Measurements from ENCODE around the gene ADNP.

DNA sequence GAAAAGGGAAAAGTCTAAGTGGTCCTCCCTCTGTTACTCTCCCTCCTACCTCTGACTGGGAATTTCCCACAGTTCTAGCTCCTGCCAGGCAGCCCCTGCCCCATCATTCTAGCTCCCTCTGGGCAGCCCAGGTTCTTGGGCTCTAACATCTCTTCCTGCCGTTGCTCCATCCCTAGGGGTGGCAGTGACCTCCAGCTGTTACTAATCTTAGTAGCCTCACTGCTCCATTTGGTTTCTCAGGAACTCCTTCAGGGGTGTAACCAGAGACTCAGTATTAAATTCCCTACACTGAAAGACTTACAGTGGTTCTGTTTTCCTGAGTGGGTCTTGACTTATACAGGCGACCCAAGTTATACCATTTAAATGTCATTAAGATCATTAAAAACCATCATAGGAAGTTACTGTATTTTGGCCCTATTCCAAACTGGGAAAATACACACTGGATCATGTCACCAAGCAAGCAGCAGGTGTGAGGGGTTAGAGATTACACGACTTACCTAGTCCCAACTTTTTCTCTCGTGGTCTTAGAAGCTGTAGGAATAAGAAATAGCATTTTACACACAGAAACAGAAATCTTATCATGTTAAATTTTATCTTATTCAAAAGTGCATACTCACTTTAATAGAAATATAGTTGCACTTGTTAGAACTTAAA, 17.0 kb upstream of the ADNP start:
- TF ChIP-seq CTCF (IDR thresholded peaks at IDR 0.05) (no peak), POLR2A (IDR thresholded peaks at IDR 0.05) (no peak)

Measured in esophagus squamous epithelium (tissue), 4 donors.